ENCODE results near the gene SLC10A3.

Gene SLC10A3

DNA sequence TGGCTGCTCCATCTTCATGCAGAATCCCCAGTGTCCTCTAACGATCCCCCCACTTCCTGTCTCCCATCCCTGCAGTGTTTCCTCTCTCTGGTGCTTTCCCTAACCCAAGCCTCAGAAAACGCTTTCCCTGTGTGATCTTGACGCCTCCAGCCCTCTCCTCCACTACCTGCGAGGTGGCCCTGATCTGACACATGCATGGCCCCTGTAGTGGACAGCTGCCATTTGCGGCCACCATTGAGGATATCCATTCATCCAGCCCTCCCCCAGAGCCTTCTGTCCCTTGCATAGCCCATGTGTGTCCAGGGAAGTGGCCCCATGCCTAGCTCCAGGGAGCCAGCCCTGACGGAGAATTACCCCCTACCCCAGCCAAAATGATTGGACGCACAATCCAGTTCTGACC, 7.1 kb downstream of the SLC10A3 start:
- DNase-seq = no peak

DNA sequence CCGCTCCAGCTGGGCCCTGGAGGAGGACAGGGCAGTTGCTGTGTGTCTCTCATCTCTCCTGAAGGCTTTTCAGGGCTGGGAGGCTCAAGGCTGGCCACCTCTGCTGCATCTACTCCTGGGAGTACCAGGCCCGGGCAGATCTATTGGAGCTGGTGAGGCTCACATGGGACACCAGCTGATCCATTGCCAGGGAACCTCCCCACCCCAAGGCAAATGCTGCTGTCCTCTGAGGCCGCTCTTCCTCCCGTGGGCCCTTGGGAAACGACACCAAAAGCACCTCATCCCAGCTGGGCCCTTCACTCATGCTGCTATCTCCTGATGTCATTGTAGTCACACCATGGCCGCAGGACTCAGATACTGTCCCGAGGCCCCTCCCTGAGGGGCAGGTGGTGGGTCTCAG, 7.6 kb downstream of the SLC10A3 start:
- no peak for DNase-seq

DNA sequence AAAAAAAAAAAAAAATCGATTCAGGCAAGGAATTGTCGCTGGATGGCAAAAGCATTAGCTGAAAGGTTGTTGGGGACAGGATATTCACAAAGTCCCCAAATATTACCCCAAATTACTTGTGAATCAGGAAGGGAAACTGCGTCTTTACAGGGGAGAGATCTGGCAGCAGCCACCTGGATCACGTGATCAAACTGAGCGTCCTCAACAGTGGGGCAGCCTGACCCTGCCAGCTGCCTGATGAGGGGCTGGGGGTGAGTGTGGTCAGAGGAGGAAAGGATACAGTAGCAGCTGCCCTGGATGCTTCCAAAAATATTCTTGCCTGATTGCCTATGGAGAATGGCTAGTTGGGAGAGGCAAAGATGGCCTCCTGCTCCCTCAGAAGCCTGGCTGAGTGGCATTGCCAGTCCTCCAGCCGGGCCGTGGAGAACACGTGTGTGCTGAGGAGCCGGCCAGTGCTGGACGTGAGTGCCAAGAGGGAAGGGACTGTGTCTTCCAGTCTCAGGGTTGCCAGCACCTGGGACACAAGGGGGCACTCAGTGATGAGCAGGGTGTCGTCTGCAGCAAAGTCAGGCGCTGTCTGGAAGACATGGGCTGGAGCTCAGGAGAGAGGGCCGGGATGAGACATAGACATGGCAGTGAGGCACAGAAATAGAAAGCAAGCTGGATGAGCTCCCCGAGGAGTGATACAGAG, 8.4 kb downstream of the SLC10A3 start:
- no peak for DNase-seq

DNA sequence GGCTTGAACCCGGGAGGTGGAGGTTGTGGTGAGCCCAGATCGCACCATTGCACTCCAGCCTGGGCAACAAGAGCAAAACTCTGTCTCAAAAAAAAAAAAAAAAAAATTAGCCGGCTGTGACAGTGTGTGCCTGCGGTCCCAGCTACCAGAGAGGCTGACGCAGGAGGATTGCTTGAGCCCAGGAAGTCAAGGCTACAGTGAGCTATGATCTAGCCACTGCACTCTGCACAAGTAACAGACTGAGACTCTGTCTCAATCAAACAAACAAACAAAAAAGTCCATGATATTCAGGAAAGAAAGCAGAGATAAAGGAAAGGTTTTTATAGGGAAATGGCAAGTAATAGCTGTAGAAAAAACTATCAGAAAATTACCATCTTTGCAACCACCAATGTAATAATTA, 9.2 kb downstream of the SLC10A3 start:
- DNase-seq = no peak

DNA sequence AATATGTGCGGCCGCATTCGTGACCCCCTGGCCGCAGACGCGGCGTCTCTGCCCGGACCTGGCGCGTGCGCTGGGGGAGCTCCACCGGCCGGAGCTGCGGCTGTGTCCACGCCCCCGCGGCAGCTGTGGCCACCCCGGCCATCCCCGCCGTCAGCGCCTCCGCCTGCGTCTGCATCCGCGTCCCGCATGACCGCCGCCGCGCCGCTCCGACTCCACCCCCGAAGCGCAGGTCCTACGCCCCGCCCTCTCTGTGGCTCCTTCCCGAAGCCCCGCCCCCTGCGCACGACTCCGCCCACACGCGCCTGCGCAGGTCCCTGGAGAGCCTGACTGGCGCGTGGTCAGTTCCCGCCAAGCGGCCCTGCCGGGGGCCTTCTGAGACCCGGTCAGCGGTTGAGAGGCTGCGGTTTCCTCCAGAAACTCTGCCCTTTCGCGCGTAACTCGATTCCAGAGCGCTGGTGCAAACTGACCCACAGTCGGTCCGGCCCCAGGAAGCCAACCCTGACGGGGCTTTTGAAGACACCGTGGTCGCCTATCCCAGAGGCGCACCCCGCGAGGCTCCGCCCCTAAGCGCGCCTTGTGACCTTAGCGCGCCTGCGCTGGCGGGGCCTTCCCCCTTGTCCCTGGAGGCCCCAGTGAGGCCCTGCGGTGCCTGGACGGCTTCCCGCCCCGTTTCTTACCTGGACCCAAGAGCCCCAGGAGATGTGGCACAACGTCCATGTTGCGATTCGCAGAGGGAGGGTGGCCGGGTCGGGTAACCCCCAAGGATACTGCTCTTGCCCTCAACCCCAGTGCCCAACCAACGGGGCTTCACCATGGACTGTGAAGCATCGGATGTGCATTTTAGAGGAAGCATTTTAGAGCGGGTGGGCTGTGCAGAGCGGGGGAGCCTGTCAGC, 11.5 kb downstream of the SLC10A3 start, which contains the start of gene LAGE3:
LAGE3 (minus strand) TSS at position 554 of the 895 bp plus-strand sequence; CDS start at position 188, 366 bp downstream.
- DNase-seq = peak; percentile 90

DNA sequence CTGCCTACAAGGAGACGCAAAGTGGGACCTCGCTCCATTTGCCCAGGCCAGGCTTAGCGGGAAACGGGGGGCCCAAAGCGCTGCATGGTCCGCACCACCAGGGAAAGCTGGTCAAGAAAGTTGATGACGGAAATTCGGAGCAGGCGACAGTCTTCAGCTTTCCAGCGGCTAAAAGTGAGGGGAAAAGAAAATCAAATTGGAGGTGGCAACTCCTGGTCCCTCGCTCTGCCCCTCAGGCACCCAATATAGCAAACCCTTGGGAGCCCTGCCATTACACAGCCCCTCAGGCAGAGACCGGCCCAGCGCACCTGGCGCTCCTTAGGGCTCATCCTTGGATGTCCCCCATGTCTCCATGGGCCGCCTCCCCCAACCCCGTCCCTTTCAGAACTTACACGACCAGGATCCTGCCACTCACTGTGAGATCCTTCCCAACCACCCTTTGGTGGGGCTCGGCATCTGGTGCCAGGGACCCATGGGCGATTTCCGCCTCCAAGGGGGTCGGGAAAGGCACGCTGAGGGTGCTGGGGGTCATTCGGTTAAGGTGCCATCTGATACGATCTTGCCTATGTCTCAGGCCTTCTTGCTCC, 12.4 kb downstream of the SLC10A3 start:
- peak; percentile 46 for DNase-seq

DNA sequence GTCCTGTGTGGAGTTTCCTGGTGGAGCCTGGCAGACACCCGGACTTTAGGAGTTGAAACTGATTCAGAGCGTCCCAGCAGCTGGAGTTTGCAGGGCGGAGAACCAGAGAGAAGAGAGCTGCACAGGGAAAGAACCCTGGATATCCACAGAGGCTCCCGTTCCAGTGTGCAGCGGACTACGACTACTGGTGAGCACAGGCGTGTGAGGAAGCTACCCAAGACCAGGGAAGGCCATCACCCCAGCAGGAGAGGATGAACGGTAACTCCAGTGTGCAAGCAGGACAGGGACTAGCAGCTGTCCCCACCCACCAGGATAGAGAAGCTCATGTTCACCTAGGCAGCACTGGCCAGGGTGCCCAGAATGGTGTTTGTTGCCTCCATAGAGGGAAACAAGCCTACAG, 13.6 kb downstream of the SLC10A3 start:
- DNase-seq = no peak

DNA sequence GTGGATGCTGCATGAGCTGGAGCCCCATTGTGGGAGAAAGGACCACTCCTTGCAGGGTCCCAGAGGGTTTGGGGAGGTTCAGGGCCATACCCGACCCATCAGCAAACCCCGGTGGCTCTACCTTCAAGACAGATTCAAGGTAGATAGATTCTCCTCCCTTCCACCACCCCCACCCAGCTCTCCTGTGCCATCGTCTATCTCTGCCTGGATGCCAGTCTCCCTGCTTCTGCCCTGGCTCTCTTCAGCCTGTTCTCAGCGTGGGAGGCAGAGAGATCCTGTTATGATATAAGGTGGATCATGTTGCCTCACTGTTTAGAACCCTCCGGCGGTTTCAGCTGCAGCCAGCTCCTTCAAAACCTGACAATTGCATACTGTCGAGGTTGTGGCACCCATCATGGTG, 16.7 kb downstream of the SLC10A3 start:
- no peak for DNase-seq

DNA sequence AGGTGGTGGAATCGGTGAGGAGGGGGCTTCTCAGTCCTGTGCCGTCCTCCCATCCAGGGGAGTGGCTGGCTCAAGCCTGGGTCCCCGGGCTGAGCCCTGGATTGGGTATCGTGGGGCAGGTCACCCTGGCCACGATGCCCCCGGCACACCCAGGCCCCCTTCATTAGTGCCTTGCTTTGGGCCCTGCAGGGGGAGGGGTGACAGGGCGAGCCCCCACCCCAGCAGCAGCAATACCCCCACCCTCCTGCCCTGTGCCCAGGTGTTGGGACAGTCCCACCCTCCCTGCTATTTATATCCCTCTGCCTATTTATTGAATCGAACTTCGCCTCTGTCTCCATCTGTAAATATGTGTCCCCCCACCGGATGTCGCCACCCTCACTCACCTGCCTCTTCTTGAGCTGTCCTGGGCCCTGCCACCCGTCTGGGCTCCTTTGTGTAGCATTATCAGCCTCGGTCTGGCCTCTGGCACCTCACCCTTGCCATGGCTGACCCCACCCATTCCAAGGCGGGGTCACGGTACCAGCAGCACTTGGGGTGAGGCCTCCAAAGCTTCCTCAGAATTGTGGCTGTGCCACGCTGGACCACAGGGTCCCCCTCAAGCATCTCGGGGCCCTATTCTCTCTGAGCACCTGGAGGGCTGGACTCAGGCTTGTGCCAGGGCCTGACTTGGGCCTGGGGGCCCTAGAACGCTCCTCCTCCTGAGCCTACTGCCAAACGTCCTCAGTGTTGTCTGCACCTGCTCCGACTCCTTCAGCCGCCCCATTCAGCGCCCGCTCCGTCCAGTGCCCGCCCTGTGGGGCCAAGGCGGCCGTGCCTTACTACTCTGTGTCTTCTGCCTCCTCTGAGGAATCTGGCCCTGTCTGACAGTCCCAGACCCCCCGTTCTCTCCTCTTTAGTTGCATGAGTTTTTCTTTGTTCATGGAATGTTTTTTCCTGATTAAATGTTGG, 17.5 kb downstream of the SLC10A3 start:
- DNase-seq = no peak

DNA sequence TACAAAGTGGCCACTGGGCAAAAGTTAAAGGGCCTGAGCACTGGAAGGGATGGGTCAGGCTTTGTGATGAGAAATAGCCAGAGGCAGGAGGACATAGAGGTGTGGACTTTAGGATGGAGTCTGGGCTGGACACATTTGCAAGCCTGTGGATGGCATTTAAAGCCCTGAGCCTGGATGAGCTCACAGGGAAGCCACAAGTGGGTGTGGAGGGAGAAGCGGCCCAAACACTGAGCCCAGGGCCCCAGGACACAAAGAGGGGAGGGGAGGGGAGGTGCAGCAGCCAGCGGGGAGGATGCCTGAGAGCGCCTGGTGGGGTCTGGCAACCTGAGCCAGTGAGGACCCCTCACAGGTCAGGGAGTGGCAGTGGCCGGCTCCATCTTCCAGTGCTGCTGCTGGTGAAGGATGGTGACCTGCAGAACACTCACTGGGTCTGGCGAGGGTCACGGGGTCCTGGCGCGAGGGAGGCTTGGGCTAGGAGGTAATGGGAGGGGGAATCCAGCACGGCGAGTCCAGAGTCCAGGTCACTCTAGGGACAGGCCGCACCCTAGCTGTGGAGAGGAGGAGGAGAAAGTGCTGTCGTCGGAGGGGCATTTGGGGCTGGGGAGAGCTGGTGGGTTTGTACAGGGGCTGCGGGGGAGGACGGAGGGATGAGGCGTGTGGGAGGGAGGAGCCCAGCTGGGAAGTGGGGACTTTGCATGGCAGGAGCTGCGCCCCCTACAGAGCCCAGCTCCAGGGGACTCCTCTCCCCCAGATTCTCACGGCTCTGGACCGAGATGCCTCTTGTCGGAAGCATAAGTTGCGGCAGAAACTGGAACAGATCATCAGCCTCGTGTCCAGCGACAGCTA, 18.4 kb downstream of the SLC10A3 start:
- DNase-seq = no peak

DNA sequence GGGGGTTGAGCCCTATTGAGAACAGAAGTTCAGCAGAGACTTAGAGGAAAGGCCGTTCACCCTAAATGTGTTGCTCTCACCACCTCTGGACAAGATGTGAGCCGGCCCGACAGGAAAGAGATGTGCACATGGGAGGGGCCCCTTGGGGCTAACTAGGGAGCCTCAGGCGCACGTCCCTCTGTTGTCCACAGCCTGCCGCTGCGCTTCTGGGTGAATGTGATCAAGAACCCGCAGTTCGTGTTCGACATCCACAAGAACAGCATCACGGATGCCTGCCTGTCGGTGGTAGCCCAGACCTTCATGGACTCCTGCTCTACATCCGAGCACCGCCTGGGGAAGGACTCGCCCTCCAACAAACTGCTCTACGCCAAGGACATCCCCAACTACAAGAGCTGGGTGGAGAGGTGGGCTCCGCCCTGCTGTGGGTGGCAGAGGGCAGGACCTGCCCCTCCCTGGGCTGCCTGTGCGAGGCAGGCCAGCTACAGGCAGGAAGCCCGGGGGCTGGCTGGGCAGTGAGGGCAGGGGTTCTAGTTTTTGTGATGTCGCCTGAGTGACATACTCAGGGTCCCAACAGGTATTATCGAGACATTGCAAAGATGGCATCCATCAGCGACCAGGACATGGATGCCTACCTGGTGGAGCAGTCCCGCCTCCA, 19.4 kb downstream of the SLC10A3 start:
- DNase-seq = no peak

DNA sequence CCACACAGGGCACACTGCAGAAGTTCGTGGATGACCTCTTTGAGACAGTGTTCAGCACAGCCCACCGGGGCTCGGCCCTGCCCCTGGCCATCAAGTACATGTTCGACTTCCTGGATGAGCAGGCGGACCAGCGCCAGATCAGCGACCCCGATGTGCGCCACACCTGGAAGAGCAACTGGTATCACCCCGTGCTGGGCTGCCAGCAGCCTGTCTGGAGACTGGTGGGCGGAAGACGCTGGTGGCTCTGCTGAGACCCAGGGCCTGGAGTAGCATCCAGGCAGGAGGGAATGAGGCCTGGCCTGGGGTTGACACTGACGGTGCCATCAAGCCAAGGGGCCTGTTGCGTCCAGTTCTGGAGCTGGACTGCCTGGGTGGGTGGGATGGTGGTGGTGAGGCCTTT, 20.0 kb downstream of the SLC10A3 start:
- DNase-seq = no peak

DNA sequence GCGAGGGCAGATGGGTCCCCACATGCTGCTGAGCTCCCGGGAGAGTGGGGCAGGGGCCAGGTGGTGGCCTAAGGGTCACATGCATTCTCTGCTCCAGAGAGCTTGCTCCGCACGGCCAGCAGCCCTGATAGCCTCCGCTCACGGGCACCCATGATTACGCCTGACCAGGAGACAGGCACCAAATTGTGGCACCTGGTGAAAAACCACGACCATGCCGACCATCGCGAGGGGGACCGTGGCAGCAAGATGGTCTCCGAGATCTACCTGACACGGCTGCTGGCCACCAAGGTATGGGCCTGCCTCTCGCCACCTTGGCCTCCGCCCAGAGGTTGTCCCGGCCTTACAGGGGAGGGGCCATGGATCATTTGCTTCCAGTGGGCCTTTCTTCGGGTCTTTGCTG, 20.5 kb downstream of the SLC10A3 start:
- DNase-seq = no peak

DNA sequence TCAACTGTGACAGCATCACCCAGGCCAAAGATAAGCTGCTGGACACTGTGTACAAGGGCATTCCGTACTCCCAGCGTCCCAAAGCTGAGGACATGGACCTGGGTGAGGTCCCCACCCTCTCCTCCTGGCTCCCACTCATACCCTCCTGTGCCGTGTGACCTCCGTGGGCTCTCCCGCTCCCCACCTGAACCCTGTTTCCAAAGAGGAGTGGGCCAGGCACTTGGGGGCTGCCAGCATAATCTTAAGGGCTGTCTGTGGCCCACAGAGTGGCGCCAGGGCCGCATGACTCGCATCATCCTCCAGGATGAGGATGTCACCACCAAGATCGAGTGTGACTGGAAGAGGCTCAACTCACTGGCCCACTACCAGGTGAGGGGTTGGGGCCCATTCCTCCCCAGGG, 21.3 kb downstream of the SLC10A3 start:
- DNase-seq = no peak

DNA sequence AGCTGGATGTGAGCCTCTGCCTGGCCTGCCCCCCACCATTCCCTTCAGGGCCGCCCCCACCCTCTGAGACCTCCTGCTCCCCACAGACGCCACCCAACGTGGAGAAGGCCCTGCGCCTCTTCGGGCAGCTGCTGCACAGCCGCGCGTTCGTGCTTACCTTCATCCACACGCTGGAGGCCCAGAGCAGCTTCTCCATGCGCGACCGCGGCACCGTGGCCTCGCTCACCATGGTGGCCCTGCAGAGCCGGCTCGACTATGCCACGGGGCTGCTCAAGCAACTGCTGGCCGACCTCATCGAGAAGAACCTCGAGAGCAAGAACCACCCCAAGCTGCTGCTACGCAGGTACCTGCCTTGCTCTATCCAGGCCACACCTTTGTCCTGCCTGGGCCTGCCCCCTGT, 22.2 kb downstream of the SLC10A3 start:
- DNase-seq = no peak

DNA sequence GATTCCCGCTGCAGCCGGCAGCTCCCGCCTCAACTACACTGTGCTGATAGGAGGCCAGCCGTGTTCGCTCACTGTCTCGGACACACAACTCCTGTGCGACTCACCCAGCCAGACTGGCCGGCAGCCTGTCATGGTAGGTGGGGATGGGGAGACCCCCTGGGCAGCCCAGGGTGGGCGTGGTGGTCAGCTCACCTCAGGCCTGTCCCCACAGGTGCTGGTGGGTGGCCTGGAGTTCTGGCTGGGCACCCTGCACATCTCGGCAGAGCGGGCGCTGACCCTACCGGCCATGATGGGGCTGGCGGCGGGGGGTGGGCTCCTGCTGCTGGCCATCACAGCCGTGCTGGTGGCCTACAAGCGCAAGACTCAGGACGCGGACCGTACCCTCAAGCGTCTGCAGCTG, 22.9 kb downstream of the SLC10A3 start:
- DNase-seq = no peak

DNA sequence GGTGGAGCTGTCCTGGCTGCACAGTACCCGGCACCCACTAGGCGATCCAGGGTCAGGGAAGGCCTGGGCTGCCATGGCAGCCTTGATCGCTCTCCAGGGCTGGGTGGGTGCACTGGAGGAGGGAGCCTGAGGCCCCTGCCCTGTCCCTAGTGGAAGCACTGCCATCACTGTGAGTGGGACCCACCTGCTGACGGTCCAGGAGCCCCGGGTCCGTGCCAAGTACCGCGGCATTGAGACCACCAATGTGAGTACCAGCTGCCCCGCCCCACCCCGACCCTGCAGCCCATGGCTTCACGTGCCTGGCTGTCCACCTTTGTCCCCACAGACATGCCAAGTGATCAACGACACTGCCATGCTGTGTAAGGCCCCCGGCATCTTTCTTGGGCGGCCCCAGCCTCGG, 23.5 kb downstream of the SLC10A3 start:
- no peak for DNase-seq

DNA sequence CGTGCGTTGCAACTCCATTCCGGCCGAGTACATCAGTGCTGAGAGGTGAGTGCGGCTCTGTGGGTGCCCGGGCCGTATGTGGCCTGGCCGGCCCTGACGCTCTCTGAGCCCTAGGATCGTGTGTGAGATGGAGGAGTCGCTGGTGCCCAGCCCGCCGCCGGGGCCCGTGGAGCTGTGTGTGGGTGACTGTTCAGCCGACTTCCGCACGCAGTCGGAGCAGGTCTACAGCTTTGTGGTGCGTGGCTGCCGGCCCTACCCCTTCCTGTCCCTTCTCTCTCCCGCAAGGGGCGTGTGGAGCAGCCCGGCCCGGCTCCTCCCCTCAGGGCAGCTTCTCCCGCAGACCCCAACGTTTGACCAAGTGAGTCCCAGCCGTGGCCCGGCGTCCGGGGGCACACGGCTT, 24.4 kb downstream of the SLC10A3 start:
- no peak for DNase-seq

DNA sequence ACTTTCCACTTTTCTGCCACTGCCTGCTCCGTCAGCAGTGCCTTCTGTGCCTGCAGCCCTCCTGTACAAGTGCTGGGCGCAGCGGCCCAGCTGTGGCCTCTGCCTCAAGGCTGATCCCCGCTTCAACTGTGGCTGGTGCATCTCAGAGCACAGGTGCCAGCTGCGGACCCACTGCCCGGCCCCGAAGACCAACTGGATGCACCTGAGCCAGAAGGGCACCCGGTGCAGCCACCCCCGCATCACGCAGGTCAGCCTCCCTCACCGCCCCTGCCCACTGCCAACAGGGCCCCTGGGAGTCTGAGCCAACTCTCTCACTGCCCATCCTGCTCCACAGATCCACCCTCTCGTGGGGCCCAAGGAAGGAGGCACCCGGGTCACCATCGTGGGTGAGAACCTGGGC, 24.8 kb downstream of the SLC10A3 start:
- no peak for DNase-seq

DNA sequence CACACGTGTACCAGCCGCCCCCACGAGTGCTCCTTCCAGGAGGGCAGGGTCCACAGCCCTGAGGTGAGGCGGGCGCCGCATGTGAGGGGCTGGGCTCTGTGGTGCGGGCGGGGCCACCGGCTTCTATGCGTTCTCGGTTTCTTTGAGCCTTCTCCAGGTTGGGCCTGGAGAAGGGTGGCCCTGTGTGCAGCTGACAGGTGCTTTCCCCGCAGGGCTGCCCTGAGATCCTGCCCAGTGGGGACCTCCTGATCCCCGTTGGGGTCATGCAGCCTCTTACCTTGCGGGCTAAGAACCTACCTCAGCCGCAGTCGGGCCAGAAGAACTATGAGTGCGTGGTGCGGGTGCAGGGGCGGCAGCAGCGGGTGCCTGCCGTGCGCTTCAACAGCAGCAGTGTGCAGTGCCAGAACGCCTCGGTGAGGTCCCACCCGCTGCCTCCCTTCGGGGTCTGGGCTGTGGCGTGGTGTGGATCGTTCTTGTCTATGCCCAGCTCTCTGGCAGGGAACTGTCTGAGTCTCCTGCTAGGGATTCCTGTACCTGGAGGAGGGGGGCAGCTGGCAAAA, 25.5 kb downstream of the SLC10A3 start:
- no peak for DNase-seq
